HG03378 (cell line): Measurements from ENCODE around the gene ZNF106.

Experiments used
- ATAC-seq: cut with Tn5 transposase; IDR thresholded peaks from one replicate; pipeline ENCODE4 v1.9.1; 2021; ENCODE audit warnings: mild to moderate bottlenecking, moderate library complexity; ENCODE audit not compliant: unreplicated experiment

The ZNF106 gene

DNA sequence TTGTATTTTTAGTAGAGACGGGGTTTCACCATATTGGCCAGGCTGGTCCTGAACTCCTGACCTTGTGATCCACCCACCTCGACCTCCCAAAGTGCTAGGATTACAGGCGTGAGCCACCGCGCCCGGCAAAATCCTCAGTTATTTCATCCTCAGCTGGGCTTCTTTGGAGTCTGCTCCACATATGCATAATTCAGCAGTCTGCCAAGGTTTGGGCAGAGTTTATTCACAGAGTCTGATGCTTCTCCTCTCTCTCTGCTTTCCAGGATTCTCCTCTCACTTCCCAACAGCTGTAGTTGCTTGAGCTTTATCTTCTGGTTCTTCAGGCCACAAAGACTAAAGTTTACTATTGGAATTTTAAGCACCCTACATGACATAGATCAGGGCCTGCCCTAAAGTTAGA is 8.2 kb downstream of the ZNF106 start:
- ATAC-seq: no peak

DNA sequence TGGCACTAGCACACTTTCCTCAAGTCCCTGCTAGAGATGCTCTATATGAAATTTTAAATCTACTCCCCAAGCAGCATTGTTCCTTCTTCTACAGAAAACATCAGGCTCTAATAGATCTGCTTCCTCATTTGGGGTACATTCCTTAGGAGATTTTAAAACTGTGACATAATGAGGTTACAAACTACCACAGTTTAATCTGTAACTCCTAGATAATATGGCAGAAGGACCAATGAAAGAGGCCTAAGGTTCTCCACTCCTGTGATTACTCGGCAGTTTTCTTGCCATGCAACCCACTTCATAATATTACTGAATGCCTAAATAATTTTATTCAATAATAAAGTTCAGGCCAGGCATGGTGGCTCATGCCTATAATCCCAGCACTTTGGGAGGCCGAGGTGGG is 16.1 kb downstream of the ZNF106 start:
- no peak for ATAC-seq

DNA sequence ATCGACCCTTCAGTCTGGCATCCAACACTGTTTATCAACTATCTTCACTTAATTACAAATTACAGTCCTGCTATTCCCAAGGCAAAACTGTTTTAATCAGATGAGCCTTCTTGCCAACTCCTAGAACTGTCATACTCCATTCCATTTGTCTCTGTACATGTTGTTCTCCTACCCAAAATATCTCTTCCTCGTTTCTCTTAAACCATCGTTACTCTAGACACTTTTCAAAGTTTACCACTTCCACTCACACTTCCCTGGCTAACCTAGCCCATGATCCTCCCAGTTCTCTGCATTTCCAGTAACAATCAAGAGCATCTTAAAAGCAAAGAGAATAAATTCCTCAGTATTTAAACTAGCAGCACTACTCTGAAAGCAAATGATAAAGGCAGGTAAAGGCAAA is 19.9 kb downstream of the ZNF106 start:
- ATAC-seq: no peak

DNA sequence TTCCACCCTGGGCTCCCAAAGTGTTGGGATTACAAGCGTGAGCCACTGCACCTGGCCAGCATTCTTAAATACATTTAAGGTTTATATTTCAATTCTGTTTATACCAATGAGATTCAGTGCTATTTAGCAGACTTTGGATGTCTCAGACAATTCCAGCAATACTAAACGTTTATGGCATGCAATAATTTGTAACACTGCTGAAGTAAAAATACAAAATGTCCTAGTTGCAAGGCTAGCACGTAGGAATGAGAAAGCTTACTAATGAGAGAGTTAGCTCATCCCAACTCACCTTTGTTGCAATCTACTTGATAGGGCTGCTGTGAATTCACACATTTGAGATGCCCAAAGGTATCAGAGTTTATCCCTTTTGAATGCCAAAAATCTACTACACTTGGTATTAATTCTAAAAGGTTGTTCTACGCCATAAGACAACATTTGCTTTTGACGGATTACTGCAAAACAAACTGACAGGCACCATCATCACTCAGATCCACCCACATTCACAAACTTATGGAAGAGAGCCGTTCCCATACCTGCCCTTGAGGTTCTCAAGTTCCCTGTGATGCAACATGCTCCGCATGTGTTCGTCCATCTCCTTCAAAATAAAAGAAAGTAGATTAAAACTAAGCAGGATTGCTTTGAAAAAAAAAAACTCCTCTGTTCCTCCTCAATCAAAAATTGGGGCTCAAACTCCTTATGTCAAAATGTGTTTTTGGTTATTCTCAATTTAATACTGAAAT is 25.3 kb downstream of the ZNF106 start:
- no peak for ATAC-seq

DNA sequence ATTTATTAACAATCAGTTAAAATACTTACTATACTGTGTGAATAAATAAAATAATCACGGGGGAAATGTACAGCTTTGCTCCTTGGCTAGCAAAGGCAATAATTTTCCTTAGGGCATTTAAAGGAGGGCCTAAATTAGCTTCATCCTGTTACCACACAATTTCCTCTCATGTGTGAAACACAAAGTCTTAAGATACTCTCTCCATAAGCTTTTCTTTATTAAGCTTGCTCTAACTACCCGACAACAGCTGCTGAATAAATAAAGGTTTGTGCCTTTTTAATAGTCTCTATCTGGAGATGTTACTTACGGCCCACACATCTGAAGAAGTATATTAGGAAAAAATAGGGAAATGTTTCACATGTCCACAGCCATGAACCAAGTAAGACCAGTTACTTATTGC is 29.7 kb downstream of the ZNF106 start:
- ATAC-seq: no peak

DNA sequence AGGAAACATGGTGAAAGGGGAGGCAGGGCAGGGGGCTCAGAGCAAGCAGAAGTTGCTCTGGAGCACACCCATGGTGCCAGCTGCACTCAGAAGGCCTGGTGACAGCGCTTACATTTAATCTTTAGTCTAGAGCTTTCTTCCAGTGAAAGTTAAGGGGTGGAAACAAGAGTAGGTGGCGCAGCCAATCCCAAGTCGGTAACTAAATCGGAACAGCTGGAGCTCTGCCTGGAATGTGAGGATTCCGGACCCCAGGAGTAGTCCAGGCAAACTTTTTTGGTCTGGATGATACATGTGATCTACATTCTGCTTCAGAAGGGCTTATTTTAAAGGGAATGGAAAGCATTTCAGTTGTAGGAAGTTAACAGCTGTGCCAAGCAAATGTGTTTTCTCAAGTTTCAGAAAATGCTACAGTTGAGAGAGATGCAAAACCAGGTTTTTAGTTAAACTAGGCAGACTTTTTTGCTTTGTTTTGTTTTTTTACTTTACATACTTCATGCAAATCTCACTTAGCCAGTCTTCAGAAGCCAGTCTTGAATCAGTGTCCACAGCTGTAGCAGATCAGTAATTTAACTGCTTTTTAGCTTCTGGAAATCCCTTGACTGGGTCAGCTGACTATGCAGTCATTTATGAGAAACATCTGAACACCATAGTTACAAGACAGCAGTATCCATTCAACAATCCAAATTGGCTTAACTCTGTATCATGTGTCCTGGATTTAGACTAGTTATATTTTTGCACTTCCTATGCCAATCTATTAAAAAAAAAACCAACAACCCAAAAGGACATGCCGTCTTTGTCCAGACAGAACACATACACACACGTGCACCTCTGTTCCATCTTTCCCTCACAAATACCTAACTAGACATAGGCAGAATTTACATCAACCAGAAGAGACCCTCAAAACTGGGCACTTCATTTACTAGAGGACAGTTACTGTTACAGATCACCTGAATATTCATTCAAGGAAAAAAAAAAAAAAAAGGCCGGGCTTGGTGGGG is 33.2 kb downstream of the ZNF106 start:
- peak; percentile 68 for ATAC-seq

DNA sequence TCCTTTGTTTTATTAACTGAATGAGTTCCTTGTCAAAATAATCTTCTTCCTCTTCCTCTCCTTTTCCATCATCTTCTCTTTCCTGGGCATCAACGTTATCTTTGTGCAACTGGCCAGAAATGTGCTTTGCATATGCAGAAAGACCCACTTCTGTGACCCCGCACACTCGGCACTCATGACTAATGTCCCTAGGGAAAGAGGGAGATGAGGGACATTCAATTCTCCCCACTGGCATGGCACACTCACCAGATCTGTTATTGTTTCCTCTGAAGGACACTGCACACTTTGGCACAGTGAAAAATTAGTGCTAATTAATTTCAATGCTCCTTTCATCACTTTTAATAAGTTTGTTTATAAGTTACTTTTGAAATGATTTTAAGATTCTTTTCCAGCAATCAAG is 34.0 kb downstream of the ZNF106 start:
- no peak for ATAC-seq

DNA sequence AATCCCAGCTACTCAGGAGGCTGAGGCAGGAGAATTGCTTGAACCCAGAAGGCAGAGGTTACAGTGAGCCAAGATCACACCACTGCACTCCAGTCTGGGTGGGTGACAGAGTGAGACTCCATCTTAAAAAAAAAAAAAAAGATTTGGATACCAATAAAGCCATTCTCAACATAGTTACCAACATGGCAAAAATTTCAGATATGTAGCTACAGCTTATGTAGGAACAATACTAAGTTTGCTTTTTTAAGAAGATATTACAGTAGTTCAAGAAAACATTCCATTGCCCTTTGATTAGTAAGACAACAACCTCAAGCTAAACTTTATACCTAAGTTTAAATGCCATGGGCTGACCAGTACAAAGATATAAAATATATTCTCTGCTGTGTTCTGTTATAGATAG is 34.4 kb downstream of the ZNF106 start:
- ATAC-seq: no peak

DNA sequence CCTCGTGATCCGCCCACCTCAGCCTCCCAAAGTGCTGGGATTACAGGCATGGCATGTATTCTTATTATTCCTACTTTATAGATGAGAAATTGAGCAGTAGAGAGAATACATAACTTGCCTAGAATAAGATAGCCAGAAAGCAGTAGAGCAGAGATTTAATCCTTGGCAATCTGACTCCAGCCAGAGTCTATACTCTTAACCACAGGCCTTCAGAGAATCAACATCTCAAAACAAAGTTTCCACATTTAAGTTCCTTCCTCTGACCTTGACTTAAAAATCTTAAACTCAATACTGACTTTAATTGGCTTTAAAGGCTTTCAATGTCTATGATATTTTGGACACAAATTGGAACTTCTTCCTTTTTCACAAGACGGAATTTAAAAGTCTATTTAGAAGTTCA is 37.1 kb downstream of the ZNF106 start:
- ATAC-seq: no peak

DNA sequence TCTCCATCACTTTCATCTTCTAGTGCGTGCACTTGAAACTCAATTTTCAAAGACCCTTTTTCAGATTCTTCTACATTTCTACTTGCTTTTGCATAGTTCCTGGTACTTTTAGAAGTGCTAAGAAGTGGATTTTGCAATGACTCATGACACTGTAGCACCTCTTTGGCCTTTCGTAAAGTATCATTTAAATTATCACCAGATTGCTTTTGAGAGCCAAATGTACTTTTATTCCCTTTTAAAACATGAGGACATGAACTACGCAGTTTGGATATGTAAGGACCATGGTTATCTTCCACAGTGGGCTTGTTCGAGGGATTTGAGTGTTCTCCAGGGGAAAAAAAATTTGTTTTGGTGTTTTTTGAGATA is 40.5 kb downstream of the ZNF106 start:
- no peak for ATAC-seq

DNA sequence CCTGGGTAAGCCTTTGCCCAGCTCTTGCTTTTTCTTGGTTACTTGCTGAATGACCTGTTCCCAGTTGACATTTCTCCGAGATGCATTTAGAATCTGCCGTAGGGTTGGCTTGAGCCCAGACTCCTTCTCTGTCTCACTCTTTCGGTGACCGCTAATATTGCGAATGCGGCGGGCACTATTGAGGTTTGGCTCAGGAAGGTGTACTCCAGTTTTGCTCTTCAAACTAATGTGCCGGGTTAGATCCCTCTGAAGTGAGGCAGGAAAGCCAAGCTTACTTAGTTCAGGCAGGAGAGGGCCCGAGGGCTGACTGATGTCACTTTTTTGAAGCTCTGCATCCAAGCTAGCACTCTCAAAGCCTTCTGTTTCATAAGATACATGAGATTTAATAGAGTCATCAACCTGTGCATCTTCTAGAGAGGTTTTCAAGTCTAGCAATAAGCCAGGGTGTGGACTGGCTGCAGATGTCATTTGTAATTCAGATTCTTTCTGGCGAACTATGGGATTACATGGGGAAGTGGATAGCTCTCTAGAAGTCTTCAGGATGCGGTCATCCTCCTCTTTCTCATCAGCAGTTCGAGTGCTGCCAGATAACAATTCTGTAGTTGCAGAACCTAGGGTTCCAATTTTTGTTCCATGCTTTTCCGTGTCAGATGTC is 41.0 kb downstream of the ZNF106 start:
- ATAC-seq: no peak

DNA sequence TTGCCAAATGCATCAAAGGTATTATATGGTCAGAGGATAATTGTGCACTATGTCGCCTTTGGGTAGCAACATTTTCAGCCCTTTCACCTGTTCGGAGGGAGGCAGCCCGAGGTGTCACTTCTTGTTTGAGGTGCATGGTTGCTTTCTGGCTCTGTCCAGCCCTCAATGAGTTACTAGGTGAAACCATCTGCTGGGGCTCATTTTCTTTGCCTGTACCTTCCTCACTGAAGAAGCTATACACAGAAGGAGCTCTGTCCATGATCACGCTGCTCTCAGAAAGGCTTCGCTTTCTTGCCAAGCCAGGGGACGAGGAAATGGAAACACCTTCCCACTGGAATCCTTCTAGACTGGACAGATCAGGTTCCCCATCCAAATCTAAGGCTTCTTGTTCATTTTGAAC is 42.7 kb downstream of the ZNF106 start:
- no peak for ATAC-seq

DNA sequence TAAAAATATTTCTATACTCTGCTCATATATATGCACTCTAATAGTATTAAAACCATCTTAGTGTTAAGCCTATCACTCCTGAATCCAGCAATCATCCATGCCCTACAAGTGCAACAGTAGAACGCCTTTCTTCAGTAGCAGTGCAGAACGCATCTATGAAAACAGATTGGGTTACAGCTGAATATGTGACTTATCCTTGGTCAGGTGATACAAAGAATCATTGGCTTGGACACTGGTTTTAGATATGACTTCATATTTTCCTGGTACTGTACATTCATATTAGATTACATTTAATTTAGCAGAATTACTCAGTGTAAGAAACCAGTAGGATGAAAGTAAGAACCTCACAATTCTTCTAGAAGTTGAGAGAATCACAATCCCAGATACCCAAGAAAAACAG is 43.3 kb downstream of the ZNF106 start:
- ATAC-seq: no peak

DNA sequence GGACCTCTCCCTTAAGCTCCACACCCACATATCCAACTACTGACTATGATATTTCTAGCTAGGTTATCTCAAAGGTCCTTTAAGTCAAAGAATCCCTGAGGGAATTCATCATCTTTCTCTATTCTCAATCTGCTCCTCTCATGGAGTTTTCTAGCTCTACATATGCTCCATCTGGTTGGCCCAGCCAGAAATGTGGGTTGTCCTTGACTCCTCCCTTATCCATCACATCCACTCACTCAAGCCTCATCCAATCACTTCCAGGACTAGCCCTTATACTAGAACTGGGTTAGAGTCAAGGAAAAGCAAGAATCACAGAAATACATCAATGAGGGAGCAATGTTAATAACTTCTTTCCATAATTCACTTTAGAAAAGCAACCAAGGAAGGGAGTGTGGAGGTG is 45.4 kb downstream of the ZNF106 start:
- ATAC-seq: no peak

DNA sequence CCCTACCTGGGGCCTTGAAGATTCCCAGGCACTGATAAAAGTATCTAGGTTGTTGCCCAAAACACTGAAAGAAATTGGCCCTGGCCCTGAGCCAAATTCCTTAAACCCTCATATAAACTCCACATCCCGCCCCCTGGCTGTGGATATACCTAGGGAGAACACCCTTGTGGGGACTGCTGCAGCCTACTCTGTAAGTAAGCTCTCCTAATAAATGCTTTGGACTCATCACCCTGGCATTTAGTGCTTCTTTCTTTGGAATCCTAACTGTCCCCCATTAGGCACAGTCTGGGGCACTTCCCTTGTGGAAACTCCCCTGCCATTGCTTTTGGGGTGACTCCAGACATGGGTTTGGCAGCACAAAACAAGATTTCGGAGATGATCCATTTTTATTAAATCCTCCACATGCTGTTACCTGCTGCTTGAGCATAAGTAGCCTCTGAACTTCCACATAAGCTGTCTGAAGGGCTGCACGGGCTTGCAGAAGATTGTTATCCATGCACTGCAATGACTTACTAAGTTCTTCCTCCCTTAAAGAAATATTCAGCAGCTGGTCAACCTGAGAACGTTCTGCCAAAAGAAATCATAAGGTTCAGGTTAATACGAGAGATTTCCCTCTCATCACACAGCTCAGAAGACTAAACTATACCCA is 46.4 kb downstream of the ZNF106 start:
- no peak for ATAC-seq

DNA sequence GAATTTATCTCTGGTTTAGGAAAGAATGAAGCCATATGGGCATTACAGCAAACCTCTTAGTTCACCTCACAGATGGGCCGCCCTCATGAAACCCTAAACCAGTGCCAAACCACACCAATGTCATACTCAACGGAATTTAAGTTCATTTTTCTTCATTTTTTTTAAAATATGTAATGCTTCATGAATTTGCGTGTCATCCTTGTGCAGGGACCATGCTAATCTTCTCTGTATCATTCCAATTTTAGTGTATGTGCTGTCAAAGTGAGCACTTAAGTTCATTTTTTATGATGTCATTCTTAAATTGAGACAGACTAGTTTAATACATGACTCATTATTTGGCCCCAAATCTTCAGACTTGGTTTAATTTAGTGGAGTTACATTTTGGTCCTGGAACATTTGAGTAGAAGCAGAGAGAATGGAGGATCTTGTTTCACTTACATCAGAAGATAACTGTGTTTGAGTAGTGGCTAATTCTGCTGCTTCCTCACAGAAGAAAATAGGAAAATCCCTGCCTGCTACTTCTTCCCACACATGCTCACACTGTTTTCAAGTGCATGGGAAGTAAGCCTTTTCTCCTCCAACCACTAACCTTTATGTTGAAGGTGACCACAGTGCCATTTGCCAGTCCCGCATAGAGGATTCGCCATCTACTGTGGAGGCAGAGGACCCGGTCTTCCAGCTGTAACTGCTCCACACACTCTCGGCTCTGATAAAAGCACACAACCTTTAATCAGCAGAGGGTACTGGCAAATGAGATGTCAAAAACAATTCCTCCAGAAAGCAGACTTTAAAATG is 63.3 kb downstream of the ZNF106 start:
- ATAC-seq: no peak

DNA sequence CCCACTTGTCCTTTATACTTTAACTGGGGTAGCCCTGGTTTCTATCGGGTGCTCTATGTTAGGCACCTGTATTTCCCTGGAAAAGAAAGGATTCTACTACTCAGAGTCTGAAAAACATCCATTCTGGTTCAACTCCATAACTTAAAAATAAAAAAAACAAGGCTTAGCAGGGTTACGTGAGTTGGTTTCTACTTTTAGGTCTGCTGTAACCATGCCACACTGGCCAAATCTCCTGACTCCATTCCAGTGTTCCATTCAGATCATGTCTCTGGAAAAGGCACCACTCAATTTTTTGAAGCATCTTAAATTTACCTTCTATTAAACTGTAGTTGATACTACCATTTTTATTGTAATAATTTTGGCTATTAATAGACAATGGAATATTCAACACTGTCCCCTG is 69.6 kb downstream of the ZNF106 start:
- no peak for ATAC-seq

DNA sequence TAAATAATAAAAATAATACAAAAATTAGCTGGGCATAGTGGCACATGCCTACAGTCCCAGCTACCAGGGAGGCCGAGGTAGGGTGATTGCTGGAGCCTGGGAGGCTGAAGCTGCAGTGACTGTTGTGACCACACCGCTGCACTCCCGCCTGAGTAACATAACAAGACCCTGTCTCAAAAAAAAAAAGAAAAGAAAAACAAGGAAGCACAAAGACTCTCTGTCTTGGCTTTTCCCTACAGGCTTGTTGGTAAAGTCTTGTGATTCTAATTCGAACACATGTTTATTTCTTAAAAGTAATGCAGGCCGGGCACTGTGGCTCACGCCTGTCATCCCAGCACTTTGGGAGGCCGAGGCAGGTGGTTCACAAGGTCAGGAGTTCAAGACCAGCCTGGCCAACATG is 71.6 kb downstream of the ZNF106 start:
- no peak for ATAC-seq

DNA sequence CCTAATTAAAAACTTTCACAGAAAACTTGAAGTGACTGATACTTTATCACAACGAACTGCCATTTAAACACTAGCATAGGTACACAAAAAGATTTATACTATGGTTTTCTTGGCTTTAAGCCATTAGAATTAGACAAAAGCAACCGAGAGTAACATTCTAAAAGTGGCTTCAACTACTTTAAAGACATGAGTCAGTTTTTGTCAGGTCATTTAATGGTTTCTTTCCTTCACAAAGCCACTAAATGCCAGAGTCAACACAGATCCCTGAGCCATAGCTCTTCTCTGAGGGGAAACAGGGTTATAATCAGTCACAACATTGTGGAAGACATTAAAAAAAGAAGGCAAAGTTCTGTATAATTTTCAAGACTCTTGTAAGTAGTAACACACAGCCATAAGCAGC is 77.0 kb downstream of the ZNF106 start:
- ATAC-seq: no peak

DNA sequence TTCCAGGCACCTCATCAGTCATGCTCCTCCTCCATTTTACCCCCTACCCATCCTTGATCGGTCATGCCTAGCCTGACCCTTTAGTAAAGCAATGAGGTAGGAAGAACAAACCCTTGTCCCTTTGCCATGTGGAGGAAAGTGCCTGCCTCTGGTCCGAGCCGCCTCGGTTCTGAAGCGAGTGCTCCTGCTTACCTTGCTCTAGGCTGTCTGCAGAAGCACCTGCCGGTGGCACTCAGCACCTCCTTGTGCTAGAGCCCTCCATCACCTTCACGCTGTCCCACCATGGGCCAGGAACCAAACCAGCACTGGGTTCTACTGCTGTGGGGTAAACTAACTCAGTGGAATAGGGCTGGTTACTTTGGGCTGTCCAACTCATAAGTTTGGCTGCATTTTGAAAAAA is 79.1 kb downstream of the ZNF106 start:
- no peak for ATAC-seq
